ENCODE results near the gene GPR50.

The GPR50 gene

DNA sequence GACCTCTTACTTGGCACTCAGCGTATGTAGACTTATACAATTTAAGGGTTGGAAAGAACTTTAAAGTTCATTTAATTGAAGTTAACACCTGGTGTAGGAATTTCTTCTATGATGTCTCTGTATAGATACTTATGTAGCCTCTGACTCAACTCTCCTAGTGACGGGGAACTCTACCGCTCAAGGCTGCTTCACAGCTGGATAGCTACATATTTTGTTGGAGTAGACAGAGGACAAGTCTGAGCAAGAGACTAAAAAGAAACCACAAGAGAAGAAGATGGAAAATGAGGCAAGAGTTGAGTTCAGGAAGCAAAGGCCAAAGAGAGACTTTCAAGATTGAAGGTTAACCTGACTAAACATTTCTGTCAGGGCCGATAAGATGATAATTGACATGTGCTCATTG, 52.6 kb downstream of the GPR50 start:
- DNase-seq = no peak
